ENCODE data around the gene MRAS. TPM values are rescaled to one million over a fixed set of nuclear protein-coding genes. Genes with fewer than 3 reads are reported as not detected.
"Not testable (repeated sequence)": the region's sequence is repeated elsewhere in the genome, so short reads cannot be mapped to it uniquely, and the experiment has no call there.

The MRAS gene
- total and polyA plus RNA-seq, 4 donors: 12.6 to 28.7 (median 22.3) TPM

DNA sequence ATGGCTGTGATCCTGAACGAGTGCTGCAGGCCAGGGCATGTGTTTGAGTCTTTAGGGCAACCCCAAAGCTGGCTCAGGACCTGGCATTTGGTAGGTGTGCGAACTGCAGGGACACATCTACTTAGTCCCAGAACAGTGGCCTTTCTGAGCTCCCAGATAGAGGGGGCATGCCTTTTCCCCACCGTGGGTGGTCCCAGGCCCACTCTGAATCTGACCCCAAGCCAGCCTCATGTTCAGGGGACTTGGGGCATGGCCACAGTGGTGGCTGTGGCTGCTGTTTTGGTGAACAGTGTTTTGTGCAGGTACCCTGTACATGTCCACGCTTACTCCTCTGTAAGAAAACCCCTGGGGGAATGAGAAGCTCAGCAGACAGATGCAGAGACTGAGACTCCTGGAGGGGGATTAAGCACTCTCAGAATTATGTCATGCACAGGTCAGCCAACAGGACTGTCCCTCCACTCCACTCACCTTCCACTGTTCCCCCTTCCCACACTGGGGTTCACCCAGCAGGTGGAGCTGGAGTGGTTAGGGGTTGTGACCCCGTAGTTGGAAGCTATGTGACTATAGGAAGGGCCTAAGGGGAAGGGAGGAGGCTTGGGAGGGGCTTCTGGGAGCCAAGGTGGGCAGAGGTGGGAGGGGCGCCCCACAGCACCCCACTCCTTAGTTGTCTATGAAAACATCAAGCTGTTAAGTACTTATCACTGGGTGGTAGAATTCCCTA, 102.5 kb downstream of the MRAS start:
- ATAC-seq (ENCODE audit: insufficient read depth, low FRiP score) (no peak), DNase-seq (no peak)
- Histone ChIP-seq H3K36me3 (ENCODE audit: control insufficient read depth in 4 of 4, insufficient read depth in 4 of 4, low read length in 4 of 4) (no peaks in the 10 kb centered on the region), H3K9me3 (ENCODE audit: control insufficient read depth in 4 of 4, insufficient read depth in 3 of 4, low read length in 3 of 4) (no peaks in the 10 kb centered on the region), H3K9ac (ENCODE audit: insufficient read depth in 1 of 2, low read length in 2 of 2) (no peak overlapping the region), H3K4me1 (ENCODE audit: control insufficient read depth in 5 of 5, insufficient read depth in 5 of 5, low read length in 5 of 5) (no peaks in the 10 kb centered on the region), H3K4me3 (no peak overlapping the region), H3K27me3 (ENCODE audit: control insufficient read depth in 3 of 3, insufficient read depth in 3 of 3, low read length in 2 of 3) (no peaks in the 10 kb centered on the region), H3K27ac (ENCODE audit: low read depth in 1 of 2, low read length in 1 of 2) (no peak overlapping the region)
- TF ChIP-seq, protein P1, sequence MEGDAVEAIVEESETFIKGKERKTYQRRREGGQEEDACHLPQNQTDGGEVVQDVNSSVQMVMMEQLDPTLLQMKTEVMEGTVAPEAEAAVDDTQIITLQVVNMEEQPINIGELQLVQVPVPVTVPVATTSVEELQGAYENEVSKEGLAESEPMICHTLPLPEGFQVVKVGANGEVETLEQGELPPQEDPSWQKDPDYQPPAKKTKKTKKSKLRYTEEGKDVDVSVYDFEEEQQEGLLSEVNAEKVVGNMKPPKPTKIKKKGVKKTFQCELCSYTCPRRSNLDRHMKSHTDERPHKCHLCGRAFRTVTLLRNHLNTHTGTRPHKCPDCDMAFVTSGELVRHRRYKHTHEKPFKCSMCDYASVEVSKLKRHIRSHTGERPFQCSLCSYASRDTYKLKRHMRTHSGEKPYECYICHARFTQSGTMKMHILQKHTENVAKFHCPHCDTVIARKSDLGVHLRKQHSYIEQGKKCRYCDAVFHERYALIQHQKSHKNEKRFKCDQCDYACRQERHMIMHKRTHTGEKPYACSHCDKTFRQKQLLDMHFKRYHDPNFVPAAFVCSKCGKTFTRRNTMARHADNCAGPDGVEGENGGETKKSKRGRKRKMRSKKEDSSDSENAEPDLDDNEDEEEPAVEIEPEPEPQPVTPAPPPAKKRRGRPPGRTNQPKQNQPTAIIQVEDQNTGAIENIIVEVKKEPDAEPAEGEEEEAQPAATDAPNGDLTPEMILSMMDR (IDR thresholded peaks at IDR 0.05; ENCODE audit: control extremely low read depth, extremely low read depth): no peak
- WGBS, 2 donors: 83 to 91% methylated on average over 6 of the region's 6 CpGs

- no peaks in the 10 kb centered on the region for H3K27me3 ChIP-seq (ENCODE audit: control insufficient read depth in 3 of 3, insufficient read depth in 3 of 3, low read length in 2 of 3)
- DNase-seq: no peak
- H3K9ac ChIP-seq (ENCODE audit: insufficient read depth in 1 of 2, low read length in 2 of 2): no peak overlapping the region
- no peaks in the 10 kb centered on the region for H3K4me1 ChIP-seq (ENCODE audit: control insufficient read depth in 5 of 5, insufficient read depth in 5 of 5, low read length in 5 of 5)
- H3K27ac ChIP-seq (ENCODE audit: low read depth in 1 of 2, low read length in 1 of 2): no peak overlapping the region
- no peak overlapping the region for H3K4me3 ChIP-seq
- TF ChIP-seq, protein P1 (IDR thresholded peaks at IDR 0.05; ENCODE audit: control extremely low read depth, extremely low read depth): no peak
- no peaks in the 10 kb centered on the region for H3K9me3 ChIP-seq (ENCODE audit: control insufficient read depth in 4 of 4, insufficient read depth in 3 of 4, low read length in 3 of 4)
- ATAC-seq (ENCODE audit: insufficient read depth, low FRiP score): no peak
- WGBS, 2 donors: 88 to 90% methylated on average over 43 of the region's 43 CpGs
- H3K36me3 ChIP-seq (ENCODE audit: control insufficient read depth in 4 of 4, insufficient read depth in 4 of 4, low read length in 4 of 4): no peaks in the 10 kb centered on the region
Observed at GRCh38 chr3:138451595-138452162, 103.3 kb downstream of the MRAS start.

DNA sequence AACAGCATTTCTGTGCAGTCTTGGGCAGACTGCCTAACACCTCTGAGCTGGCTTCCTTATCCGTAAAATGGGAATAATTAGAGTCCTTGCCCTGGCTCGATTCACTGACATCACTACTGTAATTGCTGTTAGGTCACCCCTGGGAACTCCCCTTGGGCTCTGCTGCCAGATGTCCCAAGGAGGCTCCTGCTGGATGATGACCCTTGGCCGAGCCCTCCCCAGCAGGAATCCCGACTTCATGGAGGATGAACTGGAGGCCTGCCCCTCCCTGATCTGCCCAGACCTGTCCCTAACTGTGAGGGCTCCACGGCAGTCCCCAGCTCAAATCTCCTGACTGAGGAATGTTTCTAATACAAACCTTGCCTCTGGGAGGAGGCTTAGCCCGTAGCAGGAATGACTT, 104.1 kb downstream of the MRAS start:
- no peaks in the 10 kb centered on the region for H3K36me3 ChIP-seq (ENCODE audit: control insufficient read depth in 4 of 4, insufficient read depth in 4 of 4, low read length in 4 of 4)
- no peak overlapping the region for H3K4me3 ChIP-seq
- no peak overlapping the region for H3K27ac ChIP-seq (ENCODE audit: low read depth in 1 of 2, low read length in 1 of 2)
- no peaks in the 10 kb centered on the region for H3K4me1 ChIP-seq (ENCODE audit: control insufficient read depth in 5 of 5, insufficient read depth in 5 of 5, low read length in 5 of 5)
- H3K27me3 ChIP-seq (ENCODE audit: control insufficient read depth in 3 of 3, insufficient read depth in 3 of 3, low read length in 2 of 3): no peaks in the 10 kb centered on the region
- H3K9ac ChIP-seq (ENCODE audit: insufficient read depth in 1 of 2, low read length in 2 of 2): no peak overlapping the region
- no peaks in the 10 kb centered on the region for H3K9me3 ChIP-seq (ENCODE audit: control insufficient read depth in 4 of 4, insufficient read depth in 3 of 4, low read length in 3 of 4)
- ATAC-seq (ENCODE audit: insufficient read depth, low FRiP score) (no peak), DNase-seq (no peak)
- 76 to 79% methylated on average over 6 of the region's 6 CpGs for WGBS, 2 donors
- TF ChIP-seq, protein P1 (IDR thresholded peaks at IDR 0.05; ENCODE audit: control extremely low read depth, extremely low read depth): no peak

DNA sequence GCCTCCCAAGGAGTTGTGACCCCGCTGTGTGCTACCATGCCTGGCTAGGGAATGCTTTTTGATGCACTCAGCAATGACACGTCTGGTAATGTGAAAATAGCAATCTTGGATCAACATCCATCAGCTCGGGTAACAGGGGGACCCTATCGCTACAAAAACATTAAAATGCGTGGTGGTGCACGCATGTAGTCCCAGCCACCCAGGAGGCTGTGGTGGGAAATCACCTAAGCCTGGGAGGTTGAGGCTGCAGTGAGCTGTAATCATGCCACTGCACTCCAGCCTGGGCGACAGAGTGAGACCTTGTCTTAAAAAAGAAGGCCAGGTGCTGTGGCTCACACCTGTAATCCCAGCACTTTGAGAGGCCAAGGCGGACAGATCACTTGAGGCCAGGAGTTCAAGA, 105.6 kb downstream of the MRAS start:
- not testable (repeated sequence) for H3K36me3 ChIP-seq (ENCODE audit: control insufficient read depth in 4 of 4, insufficient read depth in 4 of 4, low read length in 4 of 4); H3K9me3 ChIP-seq (ENCODE audit: control insufficient read depth in 4 of 4, insufficient read depth in 3 of 4, low read length in 3 of 4); H3K4me3 ChIP-seq; H3K27me3 ChIP-seq (ENCODE audit: control insufficient read depth in 3 of 3, insufficient read depth in 3 of 3, low read length in 2 of 3); H3K27ac ChIP-seq (ENCODE audit: low read depth in 1 of 2, low read length in 1 of 2); H3K4me1 ChIP-seq (ENCODE audit: control insufficient read depth in 5 of 5, insufficient read depth in 5 of 5, low read length in 5 of 5); H3K9ac ChIP-seq (ENCODE audit: insufficient read depth in 1 of 2, low read length in 2 of 2); ATAC-seq (ENCODE audit: insufficient read depth, low FRiP score); DNase-seq
- WGBS, 2 donors: 86 to 94% methylated on average over 8 of the region's 8 CpGs

Other genes starting within 250 kb of the MRAS start
- gene DZIP1L, start 233.0 kb upstream of the MRAS start, total RNA-seq: 10 to 100 TPM; 27.6 to 40.0 TPM
- gene DZIP1L, start 233.0 kb upstream of the MRAS start, polyA plus RNA-seq: 1 to 10 TPM; 4.1 to 6.7 TPM
- gene A4GNT, start 216.2 kb upstream of the MRAS start, total RNA-seq: under 1 TPM in 1 of 2 donors, not detected in 1; 0.25 TPM
- under 1 TPM in 1 of 2 donors, not detected in 1; 0.06 TPM for gene A4GNT, start 216.2 kb upstream of the MRAS start, polyA plus RNA-seq
- gene DBR1, start 173.7 kb upstream of the MRAS start, total RNA-seq: 10 to 100 TPM; 16.0 to 20.8 TPM
- gene DBR1, start 173.7 kb upstream of the MRAS start, polyA plus RNA-seq: 1 to 10 TPM; 6.2 to 8.7 TPM
- gene ARMC8, start 161.3 kb upstream of the MRAS start, total RNA-seq: 10 to 100 TPM; 52.3 to 68.8 TPM
- gene ARMC8, start 161.3 kb upstream of the MRAS start, polyA plus RNA-seq: 10 to 100 TPM; 14.2 to 23.5 TPM
- 10 to 100 TPM in 1 of 2 donors, 1 to 10 TPM in 1; 9.8 to 11.4 TPM for gene NME9, start 18.7 kb upstream of the MRAS start, total RNA-seq
- 1 to 10 TPM; 2.8 to 5.0 TPM for gene NME9, start 18.7 kb upstream of the MRAS start, polyA plus RNA-seq
- gene ESYT3, start 86.0 kb downstream of the MRAS start, total RNA-seq: 10 to 100 TPM; 38.3 to 71.0 TPM
- 10 to 100 TPM in 1 of 2 donors, 1 to 10 TPM in 1; 5.7 to 15.7 TPM for gene ESYT3, start 86.0 kb downstream of the MRAS start, polyA plus RNA-seq
- gene CEP70, start 245.7 kb downstream of the MRAS start, total RNA-seq: 100 to 1,000 TPM in 1 of 2 donors, 10 to 100 TPM in 1; 40.1 to 137 TPM
- gene CEP70, start 245.7 kb downstream of the MRAS start, polyA plus RNA-seq: 10 to 100 TPM; 19.5 to 25.0 TPM